Hepatocyte (in vitro differentiated cells): ENCODE results near the gene SYT8. TPM values are rescaled to one million over a fixed set of nuclear protein-coding genes. Genes with fewer than 3 reads are reported as not detected.

Experiments
- DNase-seq: peaks from one replicate; pipeline ENCODE4 v3.0.0-alpha.2; 2016; ENCODE audit warnings: low spot score
- H2AFZ ChIP-seq: fragments of 200-600 bp; sonication (generic); 2 replicates; pipeline ENCODE4 v1.6.0; 2016; ENCODE audit warnings: antibody characterized with exemption, mild to moderate bottlenecking
- H3K27ac ChIP-seq: fragments of 200-600 bp; sonication (generic); 2 replicates; pipeline ENCODE4 v1.5.1; 2016; ENCODE audit warnings: mild to moderate bottlenecking
- H3K27me3 ChIP-seq: fragments of 200-600 bp; sonication (generic); 2 replicates; pipeline ENCODE4 v1.6.1; 2016
- H3K36me3 ChIP-seq: fragments of 200-600 bp; sonication (generic); replicated peaks from 2 replicates; pipeline ENCODE4 v1.5.1; 2016; ENCODE audit warnings: low read depth; ENCODE audit not compliant: insufficient read depth
- H3K4me1 ChIP-seq: fragments of 200-600 bp; sonication (generic); 2 replicates; pipeline ENCODE4 v1.5.1; 2016; ENCODE audit warnings: mild to moderate bottlenecking, moderate library complexity; ENCODE audit not compliant: insufficient read depth
- H3K4me2 ChIP-seq: fragments of 200-600 bp; sonication (generic); 2 replicates; pipeline ENCODE4 v1.6.0; 2016
- H3K4me3 ChIP-seq: fragments of 200-600 bp; sonication (generic); 2 replicates; pipeline ENCODE4 v1.5.1; 2016; ENCODE audit warnings: mild to moderate bottlenecking
- H3K79me2 ChIP-seq: fragments of 200-600 bp; sonication (generic); 2 replicates; pipeline ENCODE4 v1.6.0; 2017; ENCODE audit warnings: mild to moderate bottlenecking
- H3K9me2 ChIP-seq: fragments of 200-600 bp; sonication (generic); replicated peaks from 2 replicates; pipeline ENCODE4 v1.6.0; 2017; ENCODE audit warnings: mild to moderate bottlenecking; ENCODE audit not compliant: insufficient read depth
- H3K9me3 ChIP-seq: fragments of 200-600 bp; sonication (generic); 2 replicates; pipeline ENCODE4 v1.5.1; 2016; ENCODE audit warnings: low read depth, mild to moderate bottlenecking
- H4K20me1 ChIP-seq: fragments of 200-600 bp; sonication (generic); 2 replicates; pipeline ENCODE4 v1.6.0; 2016; ENCODE audit warnings: mild to moderate bottlenecking; ENCODE audit not compliant: insufficient read depth, poor library complexity, severe bottlenecking
- EZH2 ChIP-seq: fragments of 200-600 bp; sonication (generic); IDR thresholded peaks from 2 replicates; pipeline ENCODE4 v1.6.1; 2016; ENCODE audit warnings: antibody characterized with exemption, mild to moderate bottlenecking, borderline replicate concordance
- EZH2phosphoT487 ChIP-seq: fragments of 200-600 bp; sonication (generic); IDR thresholded peaks from one replicate; pipeline ENCODE4 v1.6.1; 2018; ENCODE audit warnings: antibody characterized with exemption, mild to moderate bottlenecking, low read depth, moderate library complexity; ENCODE audit not compliant: unreplicated experiment, severe bottlenecking
- WGBS: methylation state at CpG from one replicate; pipeline ENCODE4 v1.1.6; 2016; ENCODE audit warnings: low lambda C conversion rate; ENCODE audit errors: missing lambda C conversion rate; 5-methylcytosine and 5-hydroxymethylcytosine counted together
- polyA plus RNA-seq: library from polyadenylated mRNA; unstranded; fragments of >200 nt; fragmentation: Nextera tagmentation; extraction: Ambion mirVana; gene quantifications from 2 replicates; pipeline ENCODE4 v1.2.1, GENCODE V29; 2016
- total RNA-seq: library from RNA; depleted of rRNA; stranded (reverse); fragments of >200 nt; gene quantifications from 2 replicates; pipeline ENCODE4 v1.2.3, GENCODE V29; 2014
- TF ChIP-seq, protein P1 (sequence below): fragments of 200-600 bp; sonication (generic); IDR thresholded peaks from 2 replicates; pipeline ENCODE4 v1.5.1; 2016; ENCODE audit warnings: antibody characterized with exemption, mild to moderate bottlenecking; ENCODE audit not compliant: poor library complexity

The SYT8 gene
- total and polyA plus RNA-seq, 2 experiments from 2014 or later = 6.3 to 29.2 TPM

GRCh38 chr11:1868056-1868635 is 33.4 kb downstream of the SYT8 start:
- TF ChIP-seq EZH2 (no peak), EZH2phosphoT487 (no peak)
- TF ChIP-seq, protein P1, sequence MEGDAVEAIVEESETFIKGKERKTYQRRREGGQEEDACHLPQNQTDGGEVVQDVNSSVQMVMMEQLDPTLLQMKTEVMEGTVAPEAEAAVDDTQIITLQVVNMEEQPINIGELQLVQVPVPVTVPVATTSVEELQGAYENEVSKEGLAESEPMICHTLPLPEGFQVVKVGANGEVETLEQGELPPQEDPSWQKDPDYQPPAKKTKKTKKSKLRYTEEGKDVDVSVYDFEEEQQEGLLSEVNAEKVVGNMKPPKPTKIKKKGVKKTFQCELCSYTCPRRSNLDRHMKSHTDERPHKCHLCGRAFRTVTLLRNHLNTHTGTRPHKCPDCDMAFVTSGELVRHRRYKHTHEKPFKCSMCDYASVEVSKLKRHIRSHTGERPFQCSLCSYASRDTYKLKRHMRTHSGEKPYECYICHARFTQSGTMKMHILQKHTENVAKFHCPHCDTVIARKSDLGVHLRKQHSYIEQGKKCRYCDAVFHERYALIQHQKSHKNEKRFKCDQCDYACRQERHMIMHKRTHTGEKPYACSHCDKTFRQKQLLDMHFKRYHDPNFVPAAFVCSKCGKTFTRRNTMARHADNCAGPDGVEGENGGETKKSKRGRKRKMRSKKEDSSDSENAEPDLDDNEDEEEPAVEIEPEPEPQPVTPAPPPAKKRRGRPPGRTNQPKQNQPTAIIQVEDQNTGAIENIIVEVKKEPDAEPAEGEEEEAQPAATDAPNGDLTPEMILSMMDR = no peak
- H3K27ac ChIP-seq = no peak overlapping the region
- H3K36me3 ChIP-seq = no peaks in the 10 kb centered on the region
- no peaks in the 10 kb centered on the region for H3K27me3 ChIP-seq
- no peak for DNase-seq
- no peaks in the 10 kb centered on the region for H3K9me3 ChIP-seq
- no peak overlapping the region for H3K4me3 ChIP-seq
- H3K4me1 ChIP-seq = peaks cover 20% of the 10 kb centered on the region
- no peaks in the 10 kb centered on the region for H3K79me2 ChIP-seq
- no peaks in the 10 kb centered on the region for H4K20me1 ChIP-seq
- H3K9me2 ChIP-seq = no peaks in the 10 kb centered on the region
- H3K4me2 ChIP-seq = no peak overlapping the region
- WGBS = 92% methylated on average over 14 of the region's 14 CpGs
- H2AFZ ChIP-seq = no peak overlapping the region

- H3K27me3 ChIP-seq = no peaks in the 10 kb centered on the region
- TF ChIP-seq, protein P1 = no peak
- no peak for TF ChIP-seq EZH2
- no peak for TF ChIP-seq EZH2phosphoT487
- no peaks in the 10 kb centered on the region for H4K20me1 ChIP-seq
- no peak overlapping the region for H2AFZ ChIP-seq
- no peaks in the 10 kb centered on the region for H3K9me2 ChIP-seq
- DNase-seq = no peak
- H3K4me3 ChIP-seq = no peak overlapping the region
- no peaks in the 10 kb centered on the region for H3K9me3 ChIP-seq
- no peak overlapping the region for H3K4me2 ChIP-seq
- no peak overlapping the region for H3K27ac ChIP-seq
- no peaks in the 10 kb centered on the region for H3K79me2 ChIP-seq
- WGBS = 90% methylated on average over 25 of the region's 25 CpGs
- H3K4me1 ChIP-seq = peaks cover 17% of the 10 kb centered on the region
- no peaks in the 10 kb centered on the region for H3K36me3 ChIP-seq
Measured at GRCh38 chr11:1868636-1869291, 34.0 kb downstream of the SYT8 start.

DNA sequence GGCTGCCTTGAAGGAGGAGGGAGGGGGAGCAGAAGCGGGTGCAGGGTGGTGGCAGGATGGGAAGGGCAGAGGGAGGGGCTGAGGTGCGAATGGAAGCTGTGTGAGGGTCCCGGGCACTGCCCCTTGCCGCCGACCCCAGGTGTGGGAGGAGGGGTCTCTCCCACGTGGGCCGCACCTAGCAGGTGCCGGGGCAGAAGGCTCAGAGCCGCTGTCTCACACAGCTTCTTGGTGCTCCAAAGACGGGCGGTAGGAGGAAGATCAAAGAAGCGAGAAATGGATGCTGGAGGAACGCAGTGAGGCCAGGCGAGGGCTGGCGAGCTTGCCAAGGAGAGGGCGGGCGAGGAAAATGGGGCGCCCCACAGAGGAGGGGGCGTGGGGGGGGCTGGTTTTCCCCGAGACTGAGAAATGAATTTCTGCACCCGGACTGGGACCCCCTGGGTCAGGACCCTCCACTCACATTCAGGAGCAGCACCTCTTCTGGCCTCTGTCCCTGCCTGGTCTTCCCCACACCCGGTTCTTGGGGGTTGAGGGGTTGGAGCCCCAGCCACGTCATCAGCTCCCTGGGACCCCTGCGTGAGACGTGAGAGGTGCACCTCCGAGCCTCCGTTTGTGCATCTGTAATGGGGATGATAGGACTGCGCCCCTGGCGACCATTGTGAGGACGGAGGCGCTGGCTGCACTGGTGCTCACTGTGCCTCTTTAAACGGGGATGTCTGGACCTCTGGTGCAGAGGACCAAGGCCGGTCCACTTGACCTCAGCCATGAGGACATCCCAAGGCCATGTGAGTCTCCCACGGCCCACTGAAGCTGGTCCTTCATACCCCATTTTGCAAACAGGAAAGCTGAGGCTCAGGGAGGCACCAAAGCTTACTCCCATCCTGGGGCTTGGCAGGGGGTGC is 34.9 kb downstream of the SYT8 start:
- H3K9me2 ChIP-seq = no peaks in the 10 kb centered on the region
- 77% methylated on average over 29 of the region's 34 CpGs for WGBS

More for the DNA sequence above, 34.9 kb downstream of the SYT8 start:
- Histone ChIP-seq H2AFZ (no peak overlapping the region), H3K4me2 (no peak overlapping the region), H4K20me1 (no peaks in the 10 kb centered on the region), H3K27ac (no peak overlapping the region), H3K36me3 (no peaks in the 10 kb centered on the region), H3K9me3 (no peaks in the 10 kb centered on the region), H3K4me1 (peaks cover 10% of the 10 kb centered on the region), H3K27me3 (no peaks in the 10 kb centered on the region), H3K79me2 (no peaks in the 10 kb centered on the region), H3K4me3 (no peak overlapping the region)
- TF ChIP-seq, protein P1 = no peak
- TF ChIP-seq EZH2 (no peak), EZH2phosphoT487 (no peak)
- DNase-seq = no peak
